GM20000 (cell line): ENCODE data around the gene PRKG1.

ENCODE experiments used
- DNase-seq: peaks from one replicate; pipeline ENCODE4 v3.0.0; 2012; ENCODE audit warnings: low spot score
- TF ChIP-seq, protein P1 (sequence below): IDR thresholded peaks from 2 replicates; pipeline ENCODE4 v1.5.1; 2012; ENCODE audit warnings: mild to moderate bottlenecking, control low read depth; ENCODE audit errors: extremely low read depth, missing control alignments

PRKG1 gene

DNA sequence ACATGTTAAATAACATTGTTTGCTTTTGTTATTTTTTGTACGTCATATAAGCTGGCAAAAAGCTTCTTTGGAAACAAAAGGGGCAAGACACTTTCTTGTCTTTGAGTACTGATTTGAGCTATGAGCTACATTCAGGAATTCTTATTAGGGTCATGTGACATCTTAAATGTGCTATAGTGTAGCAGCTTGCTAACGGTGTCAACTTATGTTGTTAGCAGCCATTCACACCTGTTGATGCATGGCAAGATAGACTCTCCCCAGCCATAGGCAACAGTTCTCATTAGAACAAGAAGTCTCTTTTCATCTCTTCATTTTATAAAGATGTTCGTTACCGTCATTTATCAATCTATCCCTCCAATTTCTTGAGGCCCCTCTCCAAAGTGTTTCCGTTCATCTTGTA lies 411.4 kb downstream of the PRKG1 start:
- TF ChIP-seq, protein P1, sequence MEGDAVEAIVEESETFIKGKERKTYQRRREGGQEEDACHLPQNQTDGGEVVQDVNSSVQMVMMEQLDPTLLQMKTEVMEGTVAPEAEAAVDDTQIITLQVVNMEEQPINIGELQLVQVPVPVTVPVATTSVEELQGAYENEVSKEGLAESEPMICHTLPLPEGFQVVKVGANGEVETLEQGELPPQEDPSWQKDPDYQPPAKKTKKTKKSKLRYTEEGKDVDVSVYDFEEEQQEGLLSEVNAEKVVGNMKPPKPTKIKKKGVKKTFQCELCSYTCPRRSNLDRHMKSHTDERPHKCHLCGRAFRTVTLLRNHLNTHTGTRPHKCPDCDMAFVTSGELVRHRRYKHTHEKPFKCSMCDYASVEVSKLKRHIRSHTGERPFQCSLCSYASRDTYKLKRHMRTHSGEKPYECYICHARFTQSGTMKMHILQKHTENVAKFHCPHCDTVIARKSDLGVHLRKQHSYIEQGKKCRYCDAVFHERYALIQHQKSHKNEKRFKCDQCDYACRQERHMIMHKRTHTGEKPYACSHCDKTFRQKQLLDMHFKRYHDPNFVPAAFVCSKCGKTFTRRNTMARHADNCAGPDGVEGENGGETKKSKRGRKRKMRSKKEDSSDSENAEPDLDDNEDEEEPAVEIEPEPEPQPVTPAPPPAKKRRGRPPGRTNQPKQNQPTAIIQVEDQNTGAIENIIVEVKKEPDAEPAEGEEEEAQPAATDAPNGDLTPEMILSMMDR: no peak
- no peak for DNase-seq

DNA sequence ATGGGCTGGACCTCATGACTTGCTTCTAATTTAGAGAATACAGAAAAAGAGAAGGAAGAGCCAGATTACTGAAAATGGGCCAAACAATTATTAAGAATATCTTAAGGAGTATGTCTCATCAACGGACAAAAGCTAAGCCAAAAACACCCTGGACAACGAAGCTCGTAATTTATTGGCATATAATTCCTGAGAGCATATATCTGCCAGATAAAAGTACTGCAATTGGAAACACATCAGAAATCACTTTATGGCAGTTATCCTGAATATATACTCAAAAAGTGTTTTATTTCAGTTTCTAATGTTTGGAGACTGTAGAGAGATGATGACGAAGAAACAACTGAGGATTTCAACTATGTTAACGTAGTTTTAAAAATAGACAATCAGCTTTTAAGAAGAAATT lies 413.3 kb downstream of the PRKG1 start:
- DNase-seq: no peak
- TF ChIP-seq, protein P1: no peak

DNA sequence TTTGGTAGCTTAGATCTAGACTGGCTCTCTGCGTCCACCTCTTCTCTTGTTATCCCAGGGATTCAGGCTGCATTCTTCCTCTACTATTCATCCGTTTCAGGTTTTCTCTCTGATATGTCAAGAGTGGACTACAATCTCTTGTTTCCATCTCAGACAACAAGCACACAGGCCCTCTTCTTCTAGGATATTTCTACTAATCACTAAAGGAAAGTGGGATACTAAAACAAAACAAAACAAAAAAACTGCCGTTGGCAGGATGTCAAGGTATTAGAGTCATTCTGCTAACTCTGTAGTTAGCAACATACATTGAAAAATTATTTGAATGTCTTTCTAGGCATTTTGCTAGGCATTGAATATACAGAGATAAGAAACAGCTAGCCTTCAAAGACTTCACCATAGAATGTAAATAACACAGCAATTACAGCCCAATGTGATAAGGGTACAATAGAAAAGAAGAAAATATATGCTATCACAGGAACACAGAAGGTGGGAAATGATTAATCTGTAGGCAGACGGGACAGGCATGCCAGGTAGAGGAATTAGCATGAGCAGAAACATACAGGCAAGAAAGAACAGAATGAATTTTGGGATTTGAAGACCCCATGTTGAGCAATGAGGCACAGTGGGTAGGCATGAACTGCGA lies 414.6 kb downstream of the PRKG1 start:
- DNase-seq: no peak
- TF ChIP-seq, protein P1: no peak

DNA sequence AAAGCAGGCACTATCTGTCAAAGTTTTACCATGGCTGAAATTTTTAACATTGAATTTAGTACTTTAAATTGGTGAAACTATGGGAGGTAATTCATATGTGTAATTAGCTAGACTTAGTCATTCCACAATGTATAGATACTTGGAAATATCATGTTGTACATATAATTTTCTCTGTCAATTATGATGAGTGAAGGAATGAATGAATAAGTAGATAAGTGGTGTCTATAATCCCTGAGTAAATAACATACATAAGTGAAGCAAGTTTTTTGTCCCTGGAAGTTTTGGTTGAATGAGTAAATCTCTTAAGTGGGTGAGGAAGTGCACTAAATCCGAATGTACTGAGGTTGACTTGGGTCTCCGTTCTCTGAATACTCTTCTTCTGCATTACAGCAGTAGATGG lies 424.1 kb downstream of the PRKG1 start:
- DNase-seq: no peak
- TF ChIP-seq, protein P1: no peak

DNA sequence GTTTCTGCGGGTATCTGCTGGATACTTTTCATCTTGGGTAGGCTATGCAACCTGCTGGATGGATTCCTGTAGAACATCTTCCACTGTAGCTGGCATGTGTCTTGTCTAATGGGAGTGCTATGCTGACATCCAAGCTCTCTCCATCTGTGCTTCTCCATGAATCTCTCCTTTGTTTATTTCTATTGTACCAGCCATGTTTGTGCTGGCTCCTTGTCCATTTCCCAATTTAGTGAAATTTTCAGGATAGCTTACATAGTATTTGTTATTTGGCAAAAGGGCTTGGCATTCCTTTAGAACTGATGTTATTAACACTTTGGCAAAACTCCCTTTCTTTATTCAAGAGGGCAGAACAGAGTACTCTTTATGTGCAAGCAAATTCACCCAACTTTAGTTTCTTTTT lies 427.1 kb downstream of the PRKG1 start:
- TF ChIP-seq, protein P1: no peak
- no peak for DNase-seq

DNA sequence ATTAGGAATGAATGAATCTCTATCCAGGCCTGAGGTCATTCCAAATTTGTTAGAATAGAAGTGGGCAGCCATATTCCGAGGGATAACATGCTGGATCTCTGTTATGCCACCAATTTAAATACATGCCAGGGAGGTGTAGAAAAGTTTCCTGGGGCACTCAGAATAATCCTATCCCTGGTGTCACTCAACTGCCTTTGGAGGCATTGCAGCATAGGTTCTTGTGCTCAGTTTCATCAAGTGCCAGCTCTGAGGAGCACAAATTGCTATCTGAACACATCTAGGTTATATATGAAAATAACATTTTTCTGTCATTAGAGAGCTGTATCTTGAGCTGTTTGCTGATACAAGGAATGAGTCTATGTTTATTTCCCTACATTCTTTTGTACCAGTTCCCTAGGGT lies 427.8 kb downstream of the PRKG1 start:
- TF ChIP-seq, protein P1: no peak
- DNase-seq: no peak

DNA sequence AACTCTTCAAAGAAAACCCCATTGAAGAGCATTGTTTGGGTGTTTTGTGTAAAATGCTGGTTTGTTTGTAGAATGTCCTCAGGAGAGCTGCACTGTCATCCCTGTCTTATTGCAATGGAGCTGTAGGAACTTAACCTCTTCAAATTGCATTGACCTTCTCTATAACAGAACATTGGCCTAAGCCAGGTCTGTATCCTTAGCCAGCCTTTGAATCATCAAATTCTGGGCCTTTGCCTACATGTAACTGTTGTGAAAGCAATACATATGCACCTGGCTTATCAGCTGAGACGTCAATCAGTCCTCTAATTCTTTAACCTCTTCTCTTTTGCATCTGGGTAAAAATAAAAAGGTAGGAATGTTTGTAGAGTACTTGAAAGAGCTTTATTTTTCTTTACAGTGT lies 429.1 kb downstream of the PRKG1 start:
- DNase-seq: no peak
- TF ChIP-seq, protein P1: no peak
